Measurements from ENCODE around the gene P4HTM.

The P4HTM gene

GRCh38 chr3:49009396-49009795, 19.4 kb downstream of the P4HTM start:
- no peak for DNase-seq

GRCh38 chr3:49012441-49013017, 22.5 kb downstream of the P4HTM start:
- no peak for DNase-seq

GRCh38 chr3:49013113-49013737, 23.2 kb downstream of the P4HTM start:
- no peak for DNase-seq

GRCh38 chr3:49013738-49014660, 24.0 kb downstream of the P4HTM start:
- no peak for DNase-seq

- DNase-seq: no peak
These were observed 25.0 kb downstream of the P4HTM start for GRCh38 chr3:49015072-49015471.

GRCh38 chr3:49015765-49016164, 25.7 kb downstream of the P4HTM start:
- no peak for DNase-seq

- no peak for DNase-seq
These were observed 26.6 kb downstream of the P4HTM start for GRCh38 chr3:49016414-49017228.

GRCh38 chr3:49017229-49017970, 27.4 kb downstream of the P4HTM start:
- DNase-seq: no peak

- DNase-seq: peak; percentile 41
These were observed 28.1 kb downstream of the P4HTM start, which contains the start of gene DALRD3 for GRCh38 chr3:49017971-49018706. DALRD3 (minus strand) TSS chr3:49018580; CDS start chr3:49018564, 16 bp downstream.

GRCh38 chr3:49018707-49019006, 28.6 kb downstream of the P4HTM start:
- DNase-seq: no peak

- no peak for DNase-seq
These were observed 29.9 kb downstream of the P4HTM start for GRCh38 chr3:49019941-49020329.

GRCh38 chr3:49020330-49021212, 30.5 kb downstream of the P4HTM start:
- DNase-seq: no peak

GRCh38 chr3:49021213-49021812, 31.3 kb downstream of the P4HTM start:
- peak; percentile 92 for DNase-seq

GRCh38 chr3:49021813-49022687, 32.0 kb downstream of the P4HTM start, which contains the start of gene NDUFAF3:
NDUFAF3 (plus strand) TSS chr3:49022121; CDS start chr3:49022145, 24 bp downstream.
- peak; percentile 86 for DNase-seq

- no peak for DNase-seq
These were observed 32.7 kb downstream of the P4HTM start for GRCh38 chr3:49022688-49023171.

- DNase-seq: no peak
These were observed 33.7 kb downstream of the P4HTM start for GRCh38 chr3:49023775-49024174.

GRCh38 chr3:49024449-49024848, 34.4 kb downstream of the P4HTM start:
- no peak for DNase-seq

- no peak for DNase-seq
These were observed 35.2 kb downstream of the P4HTM start for GRCh38 chr3:49025005-49025792.
